ENCODE results near the gene KLHL40. TPM values are rescaled to one million over a fixed set of nuclear protein-coding genes. Genes with fewer than 3 reads are reported as not detected.

The KLHL40 gene
- total and polyA plus RNA-seq, 9 of the 15 experiments (the other 6 are each of a cell fraction or from before 2014, with no cell fraction given): not detected

- TF ChIP-seq PATZ1 (CRISPR knock-in tag; IDR thresholded peaks at IDR 0.05; ENCODE audit: borderline replicate concordance) (no peak), RBM25 (IDR thresholded peaks at IDR 0.05; ENCODE audit: low read depth, low read length, severe bottlenecking) (no peak)
Measured at GRCh38 chr3:42664438-42664803, 20.9 kb upstream of the KLHL40 start (continued).

- in situ Hi-C loops (cut with MboI): no loop called here
Measured at GRCh38 chr3:42665050-42665878, 20.1 kb upstream of the KLHL40 start.

More at GRCh38 chr3:42665050-42665878, 20.1 kb upstream of the KLHL40 start:
- ATAC-seq: peak; percentile 5; the same call in 1 of the 3 replicates
- Histone ChIP-seq H3K9me3 (replicated peaks; ENCODE audit: control insufficient read depth, insufficient read depth, low read depth, low read length) (no peaks in the 10 kb centered on the region), H3K27me3 (ENCODE audit: control insufficient read depth in 2 of 2, insufficient read depth in 2 of 2, low read length in 2 of 2) (peaks cover 0 to 16% of the 10 kb centered on the region in 2 experiments; a peak in 2 of 5 replicates), H3K36me3 (ENCODE audit: control insufficient read depth, insufficient read depth, low read length) (no peaks in the 10 kb centered on the region), H3K27ac (ENCODE audit: extremely low read depth, low read depth, low read length) (no peak overlapping the region), H3K79me2 (ENCODE audit: control insufficient read depth, insufficient read depth, low read length) (no peaks in the 10 kb centered on the region), H3K9me1 (ENCODE audit: control insufficient read depth, insufficient read depth, low read length) (no peaks in the 10 kb centered on the region), H3K4me3 (no peak overlapping the region), H3K4me2 (ENCODE audit: insufficient read depth, low read length) (no peak overlapping the region), H3K9ac (ENCODE audit: insufficient read depth in 1 of 2, low read depth in 2 of 2, low read length in 2 of 2) (peak overlapping the region in 1 of 2 experiments; percentile 36; a peak in 1 of 4 replicates), H2AFZ (ENCODE audit: low read depth, low read length) (no peak overlapping the region), H4K20me1 (replicated peaks; ENCODE audit: control insufficient read depth, insufficient read depth, low read length) (peaks cover 11% of the 10 kb centered on the region; the same call in 1 of the 2 replicates), H3K4me1 (replicated peaks in 1 of 2; ENCODE audit: control insufficient read depth in 2 of 2, insufficient read depth in 2 of 2, low read length in 2 of 2) (peaks cover 4 to 10% of the 10 kb centered on the region in 2 experiments; a peak in 4 of 5 replicates)
- ChIA-PET POLR2A (interaction anchor here (0.7 to 1.1 kb wide), 3 partner anchors 11 to 89 kb away, joined by 3 to 5 read pairs (median 3); no protein-coding TSS in a partner anchor), CTCF (ENCODE audit: low intra/inter-chr PET ratio) (no interaction called here)
- no peak for DNase-seq (ENCODE audit: extremely low read depth in 1 of 4, low spot score in 3 of 4)
- intact Hi-C loops (cut with micrococcal nuclease): no loop called here
- BruUV-seq (replicated peaks): no TSS peak
- TF ChIP-seq TAF9B (IDR thresholded peaks at IDR 0.05; ENCODE audit: partially characterized antibody) (no peak), PYGO2 (tag; IDR thresholded peaks at IDR 0.05) (no peak), HNRNPLL (IDR thresholded peaks at IDR 0.05; ENCODE audit: low read depth, low read length, poor library complexity, severe bottlenecking) (no peak), STAT6 (CRISPR knock-in tag; IDR thresholded peaks at IDR 0.05) (no peak), HDAC8 (tag; IDR thresholded peaks at IDR 0.05) (no peak), E2F3 (CRISPR knock-in tag; IDR thresholded peaks at IDR 0.05) (no peak)
- no peak for FAIRE-seq
- WGBS (ENCODE audit: insufficient coverage, low coverage, missing lambda C conversion rate): 21% methylated on average over 15 of the region's 15 CpGs
